Putamen (tissue), 1 donor: ENCODE data around the gene PIK3CG.
"Not testable (repeated sequence)": the region's sequence is repeated elsewhere in the genome, so short reads cannot be mapped to it uniquely, and the experiment has no call there.

ENCODE experiments used
- DNase-seq: peaks from one replicate; pipeline ENCODE4 v3.0.0-alpha.2; 2016; ENCODE audit warnings: low spot score

The PIK3CG gene

GRCh38 chr7:106865130-106866041 lies at the start of gene PIK3CG:
PIK3CG (plus strand) TSS chr7:106865282; CDS start chr7:106867562, 2,280 bp downstream.
- DNase-seq = no peak

GRCh38 chr7:106817098-106817497 lies 48.0 kb upstream of the PIK3CG start:
- DNase-seq = no peak

GRCh38 chr7:106818736-106819135 lies 46.3 kb upstream of the PIK3CG start:
- no peak for DNase-seq

- no peak for DNase-seq
Observed at GRCh38 chr7:106819546-106819945, 45.5 kb upstream of the PIK3CG start.

GRCh38 chr7:106820321-106821217 lies 44.5 kb upstream of the PIK3CG start:
- DNase-seq = no peak

GRCh38 chr7:106823631-106824030 lies 41.5 kb upstream of the PIK3CG start:
- DNase-seq = no peak

- DNase-seq = no peak
Observed at GRCh38 chr7:106824458-106824857, 40.6 kb upstream of the PIK3CG start.

GRCh38 chr7:106827626-106828025 lies 37.5 kb upstream of the PIK3CG start:
- no peak for DNase-seq

- DNase-seq = no peak
Observed at GRCh38 chr7:106829496-106829895, 35.6 kb upstream of the PIK3CG start.

GRCh38 chr7:106830896-106831295 lies 34.2 kb upstream of the PIK3CG start:
- DNase-seq = not testable (repeated sequence)

GRCh38 chr7:106836816-106837215 lies 28.3 kb upstream of the PIK3CG start:
- DNase-seq = no peak

- DNase-seq = no peak
Observed at GRCh38 chr7:106839511-106839910, 25.6 kb upstream of the PIK3CG start.

- DNase-seq = no peak
Observed at GRCh38 chr7:106840342-106840741, 24.7 kb upstream of the PIK3CG start.

- no peak for DNase-seq
Observed at GRCh38 chr7:106841896-106842390, 23.1 kb upstream of the PIK3CG start.

- DNase-seq = no peak
Observed at GRCh38 chr7:106844279-106844997, 20.6 kb upstream of the PIK3CG start.

- DNase-seq = no peak
Observed at GRCh38 chr7:106848049-106848448, 17.0 kb upstream of the PIK3CG start.

GRCh38 chr7:106848851-106849442 lies 16.1 kb upstream of the PIK3CG start:
- DNase-seq = no peak

GRCh38 chr7:106851632-106852031 lies 13.4 kb upstream of the PIK3CG start:
- DNase-seq = not testable (repeated sequence)

- no peak for DNase-seq
Observed at GRCh38 chr7:106853250-106853908, 11.7 kb upstream of the PIK3CG start.

GRCh38 chr7:106855540-106856132 lies 9.4 kb upstream of the PIK3CG start:
- no peak for DNase-seq
